Ishikawa (cell line): ENCODE data around the gene TGM5.

Experiments
- CEBPB ChIP-seq: IDR thresholded peaks from 2 replicates; pipeline ENCODE4 v1.6.1; 2012
- MAX ChIP-seq: IDR thresholded peaks from 2 replicates; pipeline ENCODE4 v1.6.1; 2012
- NFIC ChIP-seq: IDR thresholded peaks from 2 replicates; pipeline ENCODE4 v1.6.1; 2012
- TAF1 ChIP-seq: IDR thresholded peaks from 2 replicates; pipeline ENCODE4 v1.6.1; 2012; ENCODE audit warnings: low read depth, mild to moderate bottlenecking
- TCF12 ChIP-seq: IDR thresholded peaks from 2 replicates; pipeline ENCODE4 v1.6.1; 2012; ENCODE audit warnings: low read depth
- YY1 ChIP-seq: IDR thresholded peaks from 2 replicates; pipeline ENCODE4 v1.6.1; 2012; ENCODE audit warnings: low read depth

GRCh38 chr15:43312378-43312777 is 45.6 kb upstream of the TGM5 start:
- no peak for TF ChIP-seq MAX
- TF ChIP-seq CEBPB = no peak
- TF ChIP-seq TAF1 = no peak
- no peak for TF ChIP-seq TCF12
- no peak for TF ChIP-seq YY1
- TF ChIP-seq NFIC = no peak
